NCI-H2196 (cell line): ENCODE measurements around the gene SCP2.
A peak's percentile ranks its signal among the peaks of the same experiment; 100 is the strongest.
"Not testable (repeated sequence)": the region's sequence is repeated elsewhere in the genome, so short reads cannot be mapped to it uniquely, and the experiment has no call there.

Experiments used
- DNase-seq: peaks from one replicate; lab custom pipeline; 2025; ENCODE audit not compliant: unreplicated experiment; lab: John Stamatoyannopoulos, UW

Gene SCP2

DNA sequence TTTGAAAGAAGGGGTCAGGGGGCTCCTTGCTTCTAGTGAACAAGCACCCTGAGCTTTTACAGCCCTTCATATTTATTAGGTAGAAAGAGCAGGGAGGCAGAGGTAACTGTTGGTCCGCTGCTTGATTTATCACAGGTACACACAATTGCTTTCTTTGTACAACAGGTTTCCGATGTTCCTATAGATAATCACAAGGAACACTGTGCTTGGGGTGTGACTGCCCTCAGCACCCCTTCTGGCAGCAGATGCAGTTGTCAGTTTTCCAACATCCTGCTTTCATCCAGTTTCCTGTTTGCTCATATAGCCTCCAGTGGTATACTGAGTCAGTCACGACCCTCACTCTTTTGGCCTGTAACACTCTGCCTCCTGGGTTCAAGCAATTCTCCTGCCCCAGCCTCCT, 40.6 kb downstream of the SCP2 start:
- DNase-seq, result no peak

DNA sequence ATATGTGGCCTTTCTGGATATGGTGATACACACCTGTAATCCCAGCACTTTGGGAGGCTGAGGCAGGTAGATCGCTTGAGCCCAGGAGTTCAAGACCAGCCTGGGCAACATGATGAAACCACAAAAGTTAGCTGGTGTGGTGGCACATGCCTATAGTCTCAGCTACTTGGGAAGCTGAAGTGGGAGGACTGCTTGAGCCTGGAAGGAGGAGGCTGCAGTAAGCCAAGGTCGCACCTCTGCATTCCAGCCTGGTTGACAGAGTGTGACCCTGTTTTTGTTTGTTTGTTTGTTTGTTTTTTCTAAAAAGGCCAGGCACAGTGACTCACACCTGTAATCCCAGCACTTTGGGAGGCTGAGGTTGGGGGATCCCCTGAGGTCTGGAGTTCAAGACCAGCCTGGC, 42.2 kb downstream of the SCP2 start:
- not testable (repeated sequence) for DNase-seq

DNA sequence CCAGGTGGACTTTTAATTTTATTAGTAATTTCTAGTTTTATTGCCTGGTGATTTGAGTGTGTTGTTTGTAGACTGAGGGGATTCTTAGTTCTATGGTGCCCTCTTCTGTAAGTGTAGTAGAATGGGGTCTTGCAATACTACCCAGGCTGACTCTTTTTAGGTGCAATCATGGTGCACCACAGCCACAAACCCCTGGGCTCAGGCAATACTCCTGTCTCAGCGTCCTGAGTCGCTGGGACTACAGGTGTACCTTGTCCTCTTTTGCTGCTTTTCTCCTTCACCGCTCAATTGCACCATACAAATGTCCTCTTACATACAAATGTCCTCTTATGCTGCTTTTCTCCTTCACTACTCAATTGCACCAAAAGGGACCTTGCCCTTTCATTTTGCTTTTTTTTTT, 43.1 kb downstream of the SCP2 start:
- DNase-seq, result no peak

DNA sequence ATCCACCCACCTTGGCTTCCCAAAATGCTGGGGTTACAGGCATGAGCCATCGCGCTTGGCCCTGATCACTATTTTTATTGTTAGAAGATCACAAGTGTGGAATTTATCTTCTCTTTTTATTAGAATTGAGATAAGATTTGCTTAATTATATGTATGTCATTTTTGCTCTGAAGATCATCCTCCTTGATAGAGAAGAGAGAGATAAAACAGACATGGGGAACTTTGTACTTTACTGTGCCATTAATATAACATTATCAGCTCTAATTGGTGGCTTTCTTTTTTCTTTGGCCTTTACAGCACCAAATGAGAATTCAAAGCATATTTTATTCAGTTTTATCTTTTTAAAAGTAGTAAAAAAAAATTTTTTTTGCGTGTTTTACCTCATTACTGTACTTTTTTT, 46.8 kb downstream of the SCP2 start:
- DNase-seq, result no peak

DNA sequence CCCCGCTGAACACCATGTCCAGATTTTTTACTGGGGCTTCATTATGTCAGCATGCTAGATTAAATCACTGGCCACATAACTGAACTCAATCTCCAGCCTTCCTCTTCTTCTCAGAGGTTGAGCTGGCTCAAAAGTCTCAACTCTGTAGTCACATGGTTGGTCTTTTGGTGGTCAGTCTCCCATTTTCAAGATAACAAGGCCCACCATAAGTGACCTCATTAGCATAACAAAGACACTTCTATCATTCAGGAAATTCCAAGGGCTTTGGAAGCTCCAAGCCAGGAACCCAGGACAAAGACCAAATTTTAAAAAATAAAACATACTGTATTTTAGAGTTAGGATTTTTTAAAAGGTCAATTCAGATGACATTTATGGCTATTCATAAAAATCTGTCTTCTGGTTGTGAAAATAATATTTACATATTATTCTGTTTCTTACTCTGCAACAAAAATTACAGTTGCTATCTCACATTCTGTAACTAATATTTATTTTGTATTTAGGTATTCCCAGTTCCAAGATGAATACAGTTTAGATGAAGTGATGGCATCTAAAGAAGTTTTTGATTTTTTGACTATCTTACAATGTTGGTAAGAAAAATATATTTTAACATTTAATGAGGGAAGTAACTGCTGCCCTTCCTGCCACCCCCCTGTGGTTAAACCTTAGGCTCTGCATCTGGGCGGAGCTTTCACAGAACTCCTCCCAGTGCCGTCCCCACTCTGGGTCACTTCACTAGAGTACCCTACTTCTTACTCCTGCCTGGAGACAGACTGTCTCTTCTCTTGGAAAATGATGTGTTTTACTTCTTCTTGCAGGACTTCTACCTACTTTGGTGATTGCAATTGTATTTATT, 49.3 kb downstream of the SCP2 start:
- DNase-seq, result no peak

DNA sequence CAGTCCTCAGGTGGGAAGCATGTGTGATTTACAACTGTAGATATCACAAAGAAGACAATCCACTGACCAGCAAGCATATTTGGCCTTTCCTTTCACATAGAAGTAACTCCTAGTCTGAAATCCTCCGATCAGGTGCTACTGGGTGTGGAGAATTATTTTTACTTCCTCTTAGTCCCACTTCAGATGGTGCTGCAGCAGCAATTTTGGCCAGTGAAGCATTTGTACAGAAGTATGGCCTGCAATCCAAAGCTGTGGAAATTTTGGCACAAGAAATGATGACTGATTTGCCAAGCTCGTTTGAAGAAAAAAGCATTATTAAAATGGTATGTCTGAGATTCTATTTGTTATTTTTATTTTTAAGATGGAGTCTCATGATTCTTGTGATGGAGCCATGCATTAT, 51.0 kb downstream of the SCP2 start:
- no peak for DNase-seq

DNA sequence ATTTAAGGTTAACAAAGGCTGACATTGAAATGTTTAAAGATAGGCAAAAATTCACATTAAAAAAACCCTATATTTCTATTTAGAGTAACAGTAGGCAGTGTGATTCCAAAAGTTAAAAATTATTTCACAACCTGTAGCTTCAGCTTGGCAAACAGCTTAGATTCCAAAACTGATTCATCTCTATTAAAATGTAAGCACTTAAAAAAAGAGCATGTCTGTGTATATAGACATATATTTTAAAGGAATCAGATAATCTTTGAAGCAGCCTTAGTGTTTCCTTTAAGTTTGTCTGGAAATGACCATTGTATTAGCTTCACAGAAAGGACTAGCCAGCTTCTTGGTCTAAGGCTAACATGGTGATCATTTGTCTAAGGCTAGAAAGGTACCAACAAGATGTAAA, 65.7 kb downstream of the SCP2 start:
- DNase-seq, result not testable (repeated sequence)

DNA sequence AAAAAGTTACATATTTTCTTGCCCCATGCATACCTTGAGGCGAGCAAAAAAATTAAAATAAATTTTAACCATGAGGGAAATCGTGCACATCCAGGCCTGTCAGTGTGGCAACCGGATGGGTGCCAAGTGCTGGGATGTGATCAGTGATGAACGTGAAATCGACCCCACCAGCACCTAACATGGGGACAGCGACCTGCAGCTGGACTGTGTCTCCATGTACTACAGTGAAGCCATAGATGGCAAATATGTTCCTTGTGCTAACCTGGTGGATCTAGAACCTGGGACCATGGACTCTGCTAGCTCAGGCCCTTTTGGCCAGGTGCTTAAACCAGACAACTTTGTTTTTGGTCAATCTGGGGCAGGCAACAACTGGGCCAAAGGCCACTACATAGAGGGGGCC, 67.6 kb downstream of the SCP2 start:
- no peak for DNase-seq

DNA sequence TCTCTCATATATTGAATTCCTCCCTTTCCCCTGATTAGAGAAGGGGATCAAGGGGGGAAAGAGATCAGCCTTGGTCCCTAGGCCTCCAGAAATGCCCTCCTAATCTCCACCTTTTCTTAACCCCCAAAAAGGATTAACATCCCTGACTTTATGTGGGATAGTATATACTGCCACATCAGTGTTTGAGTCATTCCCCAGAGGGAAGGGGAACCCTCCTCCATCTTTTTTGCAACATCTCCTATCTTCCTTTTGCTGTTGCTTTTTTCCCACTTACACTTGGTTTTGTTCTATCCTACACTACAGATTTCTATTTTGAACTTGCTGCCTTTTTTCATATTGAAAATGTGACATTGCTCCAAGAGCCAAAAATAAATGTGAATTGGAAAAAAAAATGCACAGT, 69.6 kb downstream of the SCP2 start:
- DNase-seq, result no peak

DNA sequence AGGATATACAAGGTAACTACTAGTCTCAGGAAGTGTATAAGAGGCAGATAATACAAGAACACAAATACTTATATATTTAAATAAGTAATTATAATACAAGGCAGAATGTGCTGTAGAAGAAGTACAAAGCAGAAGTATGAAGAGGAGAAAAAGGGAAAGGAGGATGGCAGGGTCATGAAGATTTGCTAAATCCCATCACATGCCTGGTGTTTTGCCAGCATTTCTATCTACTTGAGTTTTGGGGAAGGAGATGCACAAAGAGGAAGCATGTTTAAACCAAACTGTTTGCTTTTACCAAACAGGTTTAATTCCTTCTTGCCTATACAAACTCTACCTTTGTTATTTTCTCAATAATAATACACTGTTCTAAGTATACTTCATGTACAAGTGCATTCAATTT, 74.1 kb downstream of the SCP2 start:
- DNase-seq, result no peak

DNA sequence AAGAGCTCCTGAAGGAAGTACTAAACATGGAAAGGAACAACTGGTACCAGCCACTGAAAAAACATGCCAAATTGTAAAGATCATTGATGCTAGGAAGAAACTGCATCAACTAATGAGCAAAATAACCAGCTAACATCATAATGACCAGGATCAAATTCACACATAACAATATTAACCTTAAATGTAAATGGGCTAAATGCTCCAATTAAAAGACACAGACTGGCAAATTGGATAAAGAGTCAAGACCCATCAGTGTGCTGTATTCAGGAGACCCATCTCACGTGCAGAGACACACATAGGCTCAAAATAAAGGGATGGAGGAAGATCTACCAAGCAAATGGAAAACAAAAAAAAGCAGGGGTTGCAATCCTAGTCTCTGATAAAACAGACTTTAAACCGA, 79.5 kb downstream of the SCP2 start:
- DNase-seq, result not testable (repeated sequence)

DNA sequence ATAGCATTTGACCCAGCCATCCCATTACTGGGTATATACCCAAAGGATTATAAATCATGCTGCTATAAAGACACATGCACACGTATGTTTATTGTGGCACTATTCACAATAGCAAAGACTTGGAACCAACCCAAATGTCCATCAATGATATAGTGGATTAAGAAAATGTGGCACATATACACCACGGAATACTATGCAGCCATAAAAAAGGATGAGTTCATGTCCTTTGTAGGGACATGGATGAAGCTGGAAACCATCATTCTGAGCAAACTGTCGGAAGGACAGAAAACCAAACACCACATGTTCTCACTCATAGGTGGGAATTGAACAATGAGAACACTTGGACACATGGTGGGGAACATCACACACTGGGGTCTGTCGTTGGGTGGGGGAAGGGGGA, 83.2 kb downstream of the SCP2 start:
- DNase-seq, result not testable (repeated sequence)

DNA sequence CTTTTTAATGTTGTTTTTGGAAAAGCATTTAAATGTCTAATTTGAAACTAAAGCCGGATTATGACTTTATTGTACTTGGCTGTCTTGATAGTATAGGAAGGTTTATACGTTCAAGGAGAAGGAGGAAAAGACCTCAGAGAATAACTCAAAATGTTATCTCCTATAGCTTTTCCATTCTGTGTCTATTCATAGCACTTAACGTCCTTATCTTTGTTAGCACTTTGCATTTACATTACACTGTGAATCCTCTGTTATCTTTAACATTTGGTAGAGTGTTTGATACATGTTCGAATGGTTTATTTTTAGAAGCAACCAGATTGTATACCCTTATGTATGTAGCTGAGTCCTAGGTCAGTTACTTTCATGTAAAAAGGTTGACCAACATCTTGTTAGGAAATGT, 84.1 kb downstream of the SCP2 start:
- DNase-seq, result no peak

DNA sequence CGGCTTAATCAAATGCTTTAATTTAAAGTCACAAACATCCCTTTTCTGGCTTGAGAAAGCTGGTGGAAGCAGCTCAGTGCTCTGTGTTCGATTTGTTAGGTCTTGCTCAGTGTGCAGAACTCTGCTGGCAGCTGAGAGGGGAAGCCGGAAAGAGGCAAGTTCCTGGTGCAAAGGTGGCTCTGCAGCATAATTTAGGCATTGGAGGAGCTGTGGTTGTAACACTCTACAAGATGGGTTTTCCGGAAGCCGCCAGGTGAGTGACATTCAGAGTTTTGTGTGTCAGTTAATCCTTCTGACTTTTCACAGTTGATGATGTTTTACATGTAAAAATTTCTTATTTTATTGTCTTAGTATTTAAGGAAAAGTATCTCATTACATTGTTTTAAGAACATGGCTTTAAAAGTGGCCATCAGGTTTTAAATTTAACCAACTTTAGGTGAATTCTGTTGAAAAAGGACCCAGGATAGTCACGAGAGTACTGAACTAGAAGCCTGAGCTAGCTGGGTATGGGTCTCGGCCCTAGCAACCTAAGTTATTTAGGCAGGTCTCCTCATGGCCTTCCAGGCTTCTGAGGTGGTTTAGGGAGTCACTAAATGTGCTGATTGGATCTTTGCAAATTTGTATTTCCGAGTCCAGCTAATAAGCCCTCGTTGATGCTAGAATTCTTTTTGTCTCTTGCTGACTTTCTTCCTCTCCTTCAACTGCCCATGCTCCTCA, 87.9 kb downstream of the SCP2 start:
- DNase-seq, result peak; percentile 79

DNA sequence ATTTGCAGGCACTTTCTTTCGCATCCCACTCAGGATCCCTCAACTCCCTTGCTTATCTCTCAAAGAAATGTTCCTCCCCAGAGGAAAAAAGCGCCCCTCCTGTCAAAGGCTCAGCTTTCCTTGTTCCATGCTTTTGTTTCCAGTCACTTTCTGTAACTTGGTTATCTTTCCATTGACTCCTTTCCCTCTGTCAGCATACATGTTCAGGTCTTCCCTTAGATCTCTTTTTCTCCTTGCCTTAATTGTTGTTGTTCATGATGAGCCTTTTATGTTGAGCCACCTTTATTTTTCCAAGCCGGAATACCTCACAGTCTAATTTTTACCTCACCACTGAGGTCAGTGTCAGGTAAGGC, 88.4 kb downstream of the SCP2 start:
- no peak for DNase-seq

DNA sequence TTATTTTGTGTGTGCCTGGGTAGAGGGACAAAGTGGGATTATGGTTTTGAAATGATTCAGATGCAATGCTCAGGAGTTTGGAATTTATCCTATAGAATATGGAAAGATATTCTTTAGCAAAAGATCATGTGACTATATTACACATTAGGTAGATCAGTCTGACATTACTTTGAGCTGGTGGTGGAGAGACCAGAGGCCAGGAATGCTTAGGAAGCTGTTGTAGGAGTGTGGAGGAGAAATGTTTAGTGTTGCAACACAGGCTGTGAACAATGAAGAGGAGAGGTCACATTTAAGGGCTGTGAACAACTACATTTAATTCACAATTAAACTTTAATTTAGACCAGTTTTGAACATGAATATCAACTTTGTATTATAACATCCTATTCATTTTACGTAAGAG, 89.6 kb downstream of the SCP2 start:
- DNase-seq, result no peak

DNA sequence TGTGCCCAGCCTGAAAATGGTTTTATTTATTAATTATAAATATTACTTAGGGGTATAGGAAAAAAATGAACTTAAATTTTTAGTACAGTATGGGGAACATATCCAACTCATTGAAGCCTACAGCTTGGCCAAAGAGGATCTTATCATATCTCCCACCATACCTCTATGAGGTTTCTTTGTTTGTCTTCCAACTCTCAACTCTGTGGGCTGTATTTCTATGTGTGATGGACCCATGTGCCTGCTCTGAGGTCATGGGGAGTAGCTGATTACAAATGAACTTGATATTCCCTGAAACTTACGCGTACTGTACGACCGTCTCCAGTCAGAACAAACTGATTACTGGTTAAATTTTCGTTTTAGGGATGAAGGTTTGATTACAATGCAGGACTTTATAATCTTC, 93.5 kb downstream of the SCP2 start:
- no peak for DNase-seq

DNA sequence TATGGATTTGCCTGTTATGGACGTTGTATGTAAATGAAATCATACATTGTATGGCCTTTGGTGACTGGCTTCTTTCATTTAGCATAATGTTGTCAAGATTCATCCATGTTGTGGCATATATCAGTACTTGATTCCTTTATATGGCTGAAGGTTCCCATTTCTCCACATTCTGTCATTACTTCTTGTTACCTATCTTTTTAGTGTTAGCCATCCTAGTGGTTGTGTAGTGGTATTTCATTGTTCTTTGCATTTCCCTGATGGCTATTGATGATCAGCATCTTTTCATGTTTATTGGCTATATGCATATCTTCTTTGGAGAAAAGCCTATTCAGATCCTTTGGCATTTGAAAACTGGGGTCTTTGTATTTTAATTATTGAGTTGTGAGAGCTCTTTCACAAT, 95.1 kb downstream of the SCP2 start:
- no peak for DNase-seq

DNA sequence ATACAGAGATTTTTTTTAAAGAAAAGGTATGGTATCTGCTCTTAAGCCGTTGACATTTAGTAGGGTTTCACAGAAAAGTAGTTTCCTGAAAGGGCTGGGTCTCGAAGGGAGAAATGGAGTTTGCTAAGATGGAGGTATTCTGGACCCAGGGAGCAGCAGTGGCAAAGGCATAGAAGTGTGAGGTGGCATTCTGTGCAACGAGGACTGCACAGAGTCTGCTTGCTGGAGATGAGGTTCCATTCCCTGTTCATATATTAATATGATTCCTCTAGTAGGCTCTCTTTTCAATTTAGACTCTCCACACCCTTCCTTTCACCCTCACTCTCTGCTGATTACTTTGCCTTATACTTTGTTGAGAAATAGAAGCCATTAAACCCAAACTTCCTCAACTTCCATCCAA, 96.5 kb downstream of the SCP2 start:
- no peak for DNase-seq

DNA sequence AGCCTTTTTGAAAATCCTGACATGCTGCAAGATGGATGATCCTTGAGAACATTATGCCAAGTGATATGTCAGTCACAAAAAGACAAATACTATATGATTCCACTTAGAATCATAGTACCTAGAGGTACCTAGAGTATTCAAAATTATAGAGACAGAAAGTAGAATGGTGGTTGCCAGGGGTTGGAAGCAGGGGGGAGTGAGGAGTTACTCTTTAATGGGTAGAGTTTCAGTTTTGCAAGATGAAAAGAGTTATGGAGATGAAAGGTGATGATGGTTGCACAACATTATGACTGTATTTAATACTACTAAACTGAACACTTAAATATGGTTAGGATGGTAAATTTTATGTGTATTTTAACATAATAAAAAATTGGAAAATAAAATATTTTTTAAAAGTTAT, 97.0 kb downstream of the SCP2 start:
- DNase-seq, result no peak

DNA sequence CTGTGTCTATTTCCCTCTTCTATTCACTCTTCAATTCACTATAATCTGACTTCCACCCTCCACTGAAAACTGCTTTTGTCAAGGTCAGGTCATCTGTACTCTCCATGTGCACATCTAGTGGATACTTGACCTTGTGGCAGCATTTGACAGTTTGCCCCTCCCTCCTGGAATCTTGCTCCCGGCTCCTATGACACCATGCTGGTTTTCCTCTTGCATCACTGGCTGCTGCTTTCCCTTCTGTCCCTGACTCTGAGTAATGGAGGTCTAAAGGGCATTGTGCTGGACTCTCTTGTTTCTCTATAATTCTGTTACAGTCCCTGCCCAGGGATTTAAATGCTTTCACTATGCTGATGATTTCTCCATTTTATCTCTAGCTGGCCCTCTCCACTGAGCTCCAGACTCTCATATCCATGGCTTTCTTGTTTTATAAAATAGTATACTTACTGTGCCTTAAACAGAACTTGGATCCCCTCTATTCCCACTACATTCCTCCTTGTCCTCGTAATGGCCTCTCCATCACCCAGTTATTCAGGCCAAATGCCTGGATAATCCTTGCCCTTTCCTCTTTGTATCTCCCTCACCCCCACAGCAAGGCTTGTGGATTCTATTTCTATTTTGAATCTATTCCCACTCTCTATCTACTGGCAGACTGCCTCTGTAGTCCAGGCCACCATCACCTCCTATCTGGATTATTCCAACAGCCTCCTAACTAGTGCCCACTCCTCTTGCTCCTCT, 98.1 kb downstream of the SCP2 start:
- no peak for DNase-seq

DNA sequence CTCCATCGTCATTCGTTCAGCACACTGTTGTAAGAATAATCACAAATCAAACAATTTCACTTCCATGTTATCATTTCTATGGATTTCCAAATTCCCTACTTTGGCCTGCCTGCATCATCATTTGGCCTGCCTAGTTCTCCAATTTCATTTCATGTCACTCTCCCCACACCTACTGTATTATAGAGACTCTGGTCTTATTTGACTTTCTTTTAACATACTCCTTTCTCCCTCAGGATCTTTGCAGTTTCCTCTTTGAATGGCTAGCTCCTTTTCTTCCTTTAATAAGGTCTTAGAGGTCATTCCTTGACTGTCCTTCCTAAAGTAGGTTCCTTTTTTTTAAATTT, 98.7 kb downstream of the SCP2 start:
- DNase-seq, result no peak
